Activated T-helper 17 cell treated with anti-CD3 and anti-CD28 coated beads, Interleukin-2, amount 50 U/mL, for 72 hours (primary cell): ENCODE results near the gene CTRB2. TPM values are rescaled to one million over a fixed set of nuclear protein-coding genes. Genes with fewer than 3 reads are reported as not detected.

ENCODE experiments used
- ATAC-seq: fragments of 150-1000 bp; cut with Tn5 transposase; replicated peaks from 2 replicates; pipeline ENCODE4 v1.10.0; 2021; ENCODE audit warnings: mild to moderate bottlenecking, moderate library complexity
- H3K27ac Mint-ChIP-seq: one replicate; pipeline ENCODE4 v1.8.0; 2022; ENCODE audit warnings: mixed read lengths
- H3K27me3 Mint-ChIP-seq: one replicate; pipeline ENCODE4 v1.8.0; 2022; ENCODE audit warnings: mixed read lengths
- H3K36me3 Mint-ChIP-seq: one replicate; pipeline ENCODE4 v1.8.0; 2022; ENCODE audit warnings: low read depth, mild to moderate bottlenecking, mixed read lengths
- H3K4me1 Mint-ChIP-seq: one replicate; pipeline ENCODE4 v1.8.0; 2022; ENCODE audit warnings: mixed read lengths
- H3K4me3 Mint-ChIP-seq: one replicate; pipeline ENCODE4 v1.8.0; 2022; ENCODE audit warnings: mild to moderate bottlenecking, mixed read lengths
- H3K9me3 Mint-ChIP-seq: one replicate; pipeline ENCODE4 v1.8.0; 2022; ENCODE audit warnings: mixed read lengths
- total RNA-seq, 2 donors: library from RNA; stranded (reverse); gene quantifications; one replicate each; pipeline ENCODE4 v1.2.3, GENCODE V29; 2022

The CTRB2 gene
- total RNA-seq, 2 donors from 2014 or later: not detected

DNA sequence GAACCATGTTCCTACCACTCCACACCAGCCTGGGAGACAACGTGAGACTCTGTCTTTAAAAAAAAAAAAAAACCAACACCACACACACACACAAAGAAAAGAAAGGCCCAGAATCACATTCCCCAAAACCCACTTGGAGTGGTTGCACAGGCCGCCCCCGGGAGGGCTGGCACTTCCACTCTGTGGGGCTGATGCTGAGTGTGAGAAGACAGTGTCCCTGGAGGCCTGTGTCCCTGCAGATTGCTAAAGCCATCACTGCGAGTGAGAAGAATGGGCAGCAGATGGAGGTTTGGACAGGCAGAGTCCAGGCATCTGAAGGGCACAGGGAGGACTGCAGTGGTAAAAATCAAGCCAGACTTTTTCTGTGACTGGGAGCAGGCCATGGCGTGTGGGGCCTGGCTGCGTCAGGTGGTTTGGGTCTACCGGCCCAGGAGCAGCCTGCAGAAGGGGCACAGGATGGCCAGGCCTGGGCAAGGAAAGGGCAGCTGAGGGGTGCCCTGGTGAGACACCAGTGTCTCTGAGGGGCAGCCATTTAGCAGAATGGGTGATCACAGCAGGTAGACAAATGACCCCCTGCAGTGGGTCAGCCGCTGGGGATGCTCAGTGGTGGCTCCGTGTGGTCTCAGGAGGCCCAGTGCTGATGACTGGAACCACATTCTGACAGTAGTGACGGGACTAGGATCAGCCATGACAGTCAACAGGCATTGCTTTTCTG lies 13.1 kb downstream of the CTRB2 start:
- Mint-ChIP-seq H3K4me3 (no peak overlapping the region), H3K4me1 (no peaks in the 10 kb centered on the region), H3K36me3 (no peaks in the 10 kb centered on the region), H3K9me3 (no peaks in the 10 kb centered on the region), H3K27me3 (peaks cover 15% of the 10 kb centered on the region), H3K27ac (no peak overlapping the region)
- no peak for ATAC-seq

DNA sequence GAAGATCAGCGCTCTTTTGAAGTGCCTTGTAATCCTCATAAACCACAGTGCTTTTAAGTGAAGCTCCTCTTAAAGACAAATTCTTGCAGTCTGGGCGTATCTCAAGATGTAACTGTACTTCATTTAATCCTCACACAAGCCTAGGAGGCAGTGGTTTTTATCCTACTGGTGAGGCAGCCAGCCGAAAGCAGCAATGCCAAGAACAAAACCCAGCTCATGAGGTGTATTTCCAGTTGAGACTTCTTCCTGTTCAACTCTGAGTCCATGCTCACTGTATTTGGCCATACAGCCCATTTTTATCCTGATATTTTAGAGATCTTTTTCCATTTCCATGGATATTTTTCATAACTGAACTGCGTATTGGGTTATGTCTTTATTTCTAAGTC lies 13.7 kb downstream of the CTRB2 start:
- no peaks in the 10 kb centered on the region for H3K9me3 Mint-ChIP-seq
- peaks cover 15% of the 10 kb centered on the region for H3K27me3 Mint-ChIP-seq
- H3K27ac Mint-ChIP-seq: no peak overlapping the region
- no peak for ATAC-seq
- no peaks in the 10 kb centered on the region for H3K36me3 Mint-ChIP-seq
- no peak overlapping the region for H3K4me3 Mint-ChIP-seq
- H3K4me1 Mint-ChIP-seq: no peaks in the 10 kb centered on the region

DNA sequence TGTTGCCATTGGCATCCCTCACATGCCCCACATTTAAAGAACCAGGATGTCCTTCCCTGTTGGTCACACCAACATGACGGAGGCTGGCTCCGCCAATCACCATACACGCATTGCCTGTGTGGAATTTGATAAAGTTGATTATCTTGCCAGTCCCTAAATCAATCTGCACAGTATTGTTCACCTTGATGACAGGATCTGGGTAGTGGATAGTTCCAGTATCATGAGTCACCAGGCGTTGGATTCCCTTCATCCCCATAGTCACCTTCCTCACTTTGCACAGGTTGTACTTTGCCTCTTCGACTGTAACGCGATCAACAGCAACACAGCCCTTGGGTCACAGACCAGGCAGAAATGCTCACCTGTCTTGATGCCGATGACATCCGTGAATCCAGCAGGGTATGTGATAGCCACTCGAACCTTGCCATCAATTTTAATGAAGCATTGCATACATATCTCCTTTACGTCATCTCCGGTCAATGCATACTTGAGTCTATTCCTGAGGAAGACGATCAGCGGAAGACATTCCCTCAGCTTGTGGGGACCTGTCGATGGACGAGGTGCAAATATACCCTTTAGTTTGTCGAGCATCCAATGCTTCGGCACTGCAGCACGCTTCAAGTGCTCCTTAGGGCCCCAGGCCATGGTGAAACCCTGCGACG lies 14.2 kb downstream of the CTRB2 start:
- no peaks in the 10 kb centered on the region for H3K4me1 Mint-ChIP-seq
- H3K27ac Mint-ChIP-seq: no peak overlapping the region
- H3K9me3 Mint-ChIP-seq: no peaks in the 10 kb centered on the region
- ATAC-seq: no peak
- H3K27me3 Mint-ChIP-seq: peaks cover 10% of the 10 kb centered on the region
- H3K4me3 Mint-ChIP-seq: no peak overlapping the region
- H3K36me3 Mint-ChIP-seq: no peaks in the 10 kb centered on the region

DNA sequence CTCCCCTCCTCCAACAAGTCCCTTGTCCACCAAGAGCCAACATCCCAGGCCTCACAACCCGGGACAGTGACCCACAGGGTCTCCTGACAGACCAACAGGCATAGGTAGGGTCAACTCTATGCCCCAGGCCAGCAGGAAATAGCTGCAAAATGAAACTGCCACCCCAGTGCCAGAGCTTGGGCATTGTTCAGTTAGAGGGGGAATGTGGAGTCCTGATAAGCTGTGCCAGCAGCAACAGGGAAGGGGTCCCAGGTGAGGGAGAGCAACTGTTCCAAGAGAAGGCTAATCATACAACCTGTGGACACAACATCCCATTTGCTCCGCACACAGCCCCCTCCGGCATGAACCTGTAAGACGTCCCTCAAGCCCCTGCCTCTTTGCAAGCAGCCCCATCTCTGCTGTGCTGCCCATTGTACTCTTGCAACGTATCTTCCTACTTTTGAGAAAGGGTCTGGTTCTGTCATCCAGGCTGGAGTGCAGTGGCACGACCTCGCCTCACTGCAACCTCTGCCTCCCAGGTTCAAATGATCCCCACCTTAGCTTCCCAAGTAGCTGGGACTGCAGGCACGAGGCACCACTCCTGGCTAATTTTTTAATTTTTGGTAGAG lies 17.2 kb downstream of the CTRB2 start:
- no peaks in the 10 kb centered on the region for H3K4me1 Mint-ChIP-seq
- no peaks in the 10 kb centered on the region for H3K36me3 Mint-ChIP-seq
- peaks cover 3% of the 10 kb centered on the region for H3K27me3 Mint-ChIP-seq
- H3K27ac Mint-ChIP-seq: no peak overlapping the region
- ATAC-seq: no peak
- no peaks in the 10 kb centered on the region for H3K9me3 Mint-ChIP-seq
- H3K4me3 Mint-ChIP-seq: no peak overlapping the region

DNA sequence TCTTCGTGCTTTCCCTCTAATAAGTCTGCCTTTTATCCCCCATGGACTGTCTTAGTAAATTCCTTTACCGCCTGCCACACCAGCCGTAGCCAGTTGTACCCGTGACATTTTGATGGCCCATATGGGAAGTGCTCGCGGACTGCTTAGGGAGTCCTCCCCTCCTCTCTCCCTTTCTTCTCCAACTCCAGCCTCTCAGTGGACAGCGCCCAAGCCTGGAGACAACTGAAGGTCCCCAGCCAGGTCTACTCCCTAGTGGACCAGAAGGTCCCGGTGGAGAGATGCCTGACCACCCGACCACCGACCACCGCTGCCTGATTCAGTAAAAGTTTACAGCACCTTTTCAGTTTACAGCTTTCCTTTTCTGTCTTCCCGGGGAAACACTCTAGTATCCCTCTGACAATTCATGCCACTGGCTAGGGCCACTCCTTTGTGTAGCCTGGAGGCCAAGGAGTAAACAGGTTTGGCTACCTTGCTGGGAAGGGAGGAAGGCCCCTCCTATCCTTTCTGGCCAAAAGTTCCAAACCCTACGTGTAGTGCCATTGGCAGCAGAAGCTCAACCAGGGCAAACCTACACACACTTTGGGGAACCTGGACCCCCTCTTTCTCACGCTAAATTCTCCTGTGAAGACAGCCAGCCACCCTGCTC lies 18.0 kb downstream of the CTRB2 start:
- H3K27me3 Mint-ChIP-seq: peaks cover 3% of the 10 kb centered on the region
- H3K4me3 Mint-ChIP-seq: no peak overlapping the region
- ATAC-seq: no peak
- H3K9me3 Mint-ChIP-seq: no peaks in the 10 kb centered on the region
- H3K27ac Mint-ChIP-seq: no peak overlapping the region
- H3K36me3 Mint-ChIP-seq: no peaks in the 10 kb centered on the region
- H3K4me1 Mint-ChIP-seq: no peaks in the 10 kb centered on the region

DNA sequence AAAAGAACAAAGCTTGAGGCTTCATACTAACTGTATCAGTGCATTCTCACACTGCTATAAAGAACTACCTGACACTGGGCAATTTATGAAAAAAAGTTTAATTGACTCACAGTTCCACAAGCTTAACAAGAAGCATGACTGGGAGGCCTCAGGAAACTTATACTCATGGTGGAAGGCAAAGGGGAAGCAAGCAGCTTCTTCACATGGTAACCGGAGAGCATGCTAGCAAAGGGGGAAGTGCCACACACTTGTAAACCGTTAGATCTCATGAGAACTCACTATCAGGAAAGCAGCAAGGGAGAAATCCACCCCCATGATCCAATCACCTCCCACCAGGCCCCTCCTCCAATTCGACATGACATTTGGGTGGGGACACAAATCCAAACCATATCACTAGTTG lies 25.3 kb downstream of the CTRB2 start:
- Mint-ChIP-seq H3K4me3 (no peak overlapping the region), H3K4me1 (no peaks in the 10 kb centered on the region), H3K36me3 (no peaks in the 10 kb centered on the region), H3K9me3 (peaks cover 3% of the 10 kb centered on the region), H3K27me3 (no peaks in the 10 kb centered on the region), H3K27ac (no peak overlapping the region)
- ATAC-seq: no peak

DNA sequence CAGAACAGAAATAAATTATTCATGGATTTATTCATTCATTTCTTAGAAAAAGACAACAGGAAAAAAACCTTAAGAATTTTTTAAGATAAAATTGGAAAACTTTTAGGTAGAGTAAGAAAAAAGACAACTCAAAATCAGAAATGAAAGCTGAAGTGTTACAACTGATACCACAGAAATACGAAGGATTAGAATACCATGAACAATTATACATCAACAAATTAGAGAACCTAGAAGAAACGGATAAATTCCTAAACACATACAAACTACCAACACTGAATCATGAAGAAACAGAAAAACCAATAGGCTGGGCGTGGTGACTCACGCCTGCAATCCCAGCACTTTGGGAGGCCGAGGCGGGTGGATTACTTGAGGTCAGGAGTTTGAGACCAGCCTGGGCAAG lies 27.8 kb downstream of the CTRB2 start:
- H3K4me3 Mint-ChIP-seq: no peak overlapping the region
- ATAC-seq: peak; percentile 19
- no peak overlapping the region for H3K27ac Mint-ChIP-seq
- peaks cover 8% of the 10 kb centered on the region for H3K9me3 Mint-ChIP-seq
- H3K27me3 Mint-ChIP-seq: no peaks in the 10 kb centered on the region
- H3K4me1 Mint-ChIP-seq: no peaks in the 10 kb centered on the region
- H3K36me3 Mint-ChIP-seq: no peaks in the 10 kb centered on the region

DNA sequence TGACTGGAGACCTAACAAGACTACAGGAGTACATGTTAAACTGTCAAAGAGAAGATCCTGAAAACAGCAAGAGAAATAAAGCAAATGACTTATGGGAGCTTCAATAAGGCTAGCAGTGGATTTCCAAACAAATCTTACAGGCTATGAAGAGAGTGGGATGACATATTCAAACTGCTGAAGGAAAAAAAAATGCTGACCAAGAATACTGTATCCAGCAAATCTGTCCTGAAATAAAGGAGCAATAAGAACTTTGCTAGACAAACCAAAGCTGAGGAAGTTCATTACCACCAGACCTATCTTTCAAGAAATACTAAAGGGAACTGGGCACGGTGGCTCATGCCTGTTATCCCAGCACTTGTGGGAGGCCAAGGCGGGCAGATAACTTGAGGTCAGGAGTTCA lies 30.0 kb downstream of the CTRB2 start:
- Mint-ChIP-seq H3K27ac (no peak overlapping the region), H3K9me3 (peaks cover 24% of the 10 kb centered on the region), H3K4me3 (no peak overlapping the region), H3K36me3 (peaks cover 5% of the 10 kb centered on the region), H3K27me3 (no peaks in the 10 kb centered on the region), H3K4me1 (no peaks in the 10 kb centered on the region)
- no peak for ATAC-seq

DNA sequence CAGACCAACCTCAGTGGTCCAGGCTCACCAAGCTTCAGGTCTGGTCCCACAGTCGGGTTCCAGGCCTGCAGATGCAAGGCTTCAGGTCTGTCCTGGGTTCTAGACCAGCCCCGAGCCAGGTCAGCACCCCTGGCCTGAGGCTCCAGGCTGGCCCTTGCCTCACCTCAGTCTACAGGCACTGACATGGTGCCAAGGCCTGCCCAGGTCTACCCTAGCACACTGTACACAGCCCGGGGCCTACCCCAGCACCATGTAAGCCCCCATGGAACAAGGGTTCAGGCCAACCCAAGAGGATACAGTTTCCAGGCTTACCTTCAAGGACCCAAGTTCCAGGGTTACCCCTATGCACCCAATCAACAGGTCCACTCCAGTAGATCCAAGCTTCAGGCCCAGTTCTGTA lies 31.9 kb downstream of the CTRB2 start:
- Mint-ChIP-seq H3K9me3 (peaks cover 26% of the 10 kb centered on the region), H3K4me1 (no peaks in the 10 kb centered on the region), H3K4me3 (no peak overlapping the region), H3K36me3 (peaks cover 23% of the 10 kb centered on the region), H3K27me3 (no peaks in the 10 kb centered on the region), H3K27ac (no peak overlapping the region)
- no peak for ATAC-seq

DNA sequence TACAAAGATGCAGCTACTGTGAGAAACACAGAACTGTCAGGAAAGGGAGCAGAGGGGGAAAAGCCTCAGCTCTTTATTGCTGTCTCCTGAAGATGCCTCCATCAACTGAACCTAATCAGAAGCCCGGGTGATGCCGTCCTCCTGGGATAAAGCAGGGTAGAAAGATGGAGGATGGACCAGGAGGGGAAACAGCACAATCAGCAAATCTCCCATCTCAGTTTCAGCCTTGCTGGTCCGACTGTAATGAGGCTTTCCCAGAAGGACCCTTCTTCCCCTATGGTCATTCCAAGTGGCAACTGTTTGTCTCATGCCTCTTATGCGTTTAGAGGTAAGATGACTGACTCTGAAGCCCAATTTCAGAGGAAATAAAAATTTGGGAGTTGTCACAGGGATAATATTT lies 34.4 kb downstream of the CTRB2 start:
- no peaks in the 10 kb centered on the region for H3K4me1 Mint-ChIP-seq
- no peak for ATAC-seq
- peaks cover 48% of the 10 kb centered on the region for H3K36me3 Mint-ChIP-seq
- H3K27me3 Mint-ChIP-seq: no peaks in the 10 kb centered on the region
- peaks cover 42% of the 10 kb centered on the region for H3K9me3 Mint-ChIP-seq
- no peak overlapping the region for H3K4me3 Mint-ChIP-seq
- H3K27ac Mint-ChIP-seq: no peak overlapping the region

DNA sequence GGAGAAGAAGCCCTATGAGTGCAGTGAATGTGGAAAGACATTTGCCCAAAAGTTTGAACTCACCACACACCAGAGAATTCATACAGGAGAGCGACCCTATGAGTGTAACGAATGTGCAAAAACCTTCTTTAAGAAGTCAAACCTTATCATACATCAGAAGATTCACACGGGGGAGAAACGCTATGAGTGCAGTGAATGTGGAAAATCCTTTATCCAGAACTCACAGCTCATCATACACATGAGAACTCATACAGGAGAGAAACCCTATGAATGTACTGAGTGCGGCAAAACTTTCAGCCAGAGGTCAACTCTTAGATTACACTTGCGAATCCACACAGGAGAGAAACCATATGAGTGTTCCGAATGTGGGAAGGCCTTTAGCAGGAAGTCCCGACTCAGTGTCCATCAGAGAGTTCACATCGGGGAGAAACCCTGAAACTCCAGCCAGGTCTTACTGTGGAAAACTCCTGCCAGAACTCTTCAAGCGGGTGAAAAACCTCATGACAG lies 37.0 kb downstream of the CTRB2 start:
- Mint-ChIP-seq H3K4me3 (no peak overlapping the region), H3K9me3 (peaks cover 43% of the 10 kb centered on the region), H3K27me3 (no peaks in the 10 kb centered on the region), H3K4me1 (no peaks in the 10 kb centered on the region), H3K36me3 (peaks cover 74% of the 10 kb centered on the region), H3K27ac (no peak overlapping the region)
- ATAC-seq: no peak

DNA sequence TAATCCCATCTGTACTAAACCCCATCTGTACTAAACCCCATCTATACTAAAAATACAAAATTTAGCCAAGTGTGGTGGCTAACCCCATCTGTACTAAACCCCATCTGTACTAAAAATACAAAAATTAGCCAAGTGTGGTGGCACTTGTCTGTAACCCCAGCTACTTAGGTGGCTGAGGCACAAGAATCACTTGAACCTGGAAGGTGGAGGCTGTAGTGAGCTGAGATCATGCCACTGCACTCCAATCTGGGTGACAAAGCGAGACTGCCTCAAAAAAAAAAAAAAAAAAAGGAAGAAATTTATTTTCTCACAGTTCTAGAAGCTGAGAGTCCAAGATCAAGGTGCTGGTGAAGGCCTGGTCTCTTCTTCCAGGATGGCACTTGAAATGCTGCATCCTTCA lies 46.6 kb downstream of the CTRB2 start:
- no peak for ATAC-seq
- Mint-ChIP-seq H3K36me3 (peaks cover 86% of the 10 kb centered on the region), H3K4me1 (no peaks in the 10 kb centered on the region)

More for the DNA sequence above, 46.6 kb downstream of the CTRB2 start:
- Mint-ChIP-seq H3K9me3 (no peaks in the 10 kb centered on the region), H3K4me3 (no peak overlapping the region), H3K27me3 (no peaks in the 10 kb centered on the region), H3K27ac (no peak overlapping the region)
